H1 (cell line): ENCODE measurements around the gene TEAD1. TPM values are rescaled to one million over a fixed set of nuclear protein-coding genes. Genes with fewer than 3 reads are reported as not detected.

Experiments
- CTCF ChIA-PET: fragments of 300-600 bp; sonication (Branson Sonifier 250); formaldehyde crosslinking; loops from one replicate; lab custom pipeline; 2021; ENCODE audit not compliant: partially characterized antibody; lab: Charles Lee
- POLR2A ChIA-PET: fragments of 300-600 bp; sonication (Branson Sonifier 250); formaldehyde crosslinking; loops from one replicate; lab custom pipeline; 2021; ENCODE audit warnings: inconsistent platforms; ENCODE audit not compliant: partially characterized antibody; lab: Charles Lee
- DNase-seq, 2 experiments: peaks; one replicate each; pipeline versions ENCODE4 v3.0.0 to v3.0.0-alpha.2; 2010 to 2022; ENCODE audit warnings: low spot score in 2 of 2, low read depth in 1 of 2, mixed read lengths in 1 of 2
- FAIRE-seq: peaks from 2 replicates; lab custom pipeline; 2011; peaks lifted over from hg19 to GRCh38; lab: Jason Lieb, UNC
- H2AFZ ChIP-seq: 2 replicates; pipeline ENCODE4 v1.8.1; 2012; ENCODE audit warnings: low read length, inconsistent platforms
- H2AK5ac ChIP-seq: 2 replicates; pipeline ENCODE4 v1.6.1; 2013; ENCODE audit warnings: low read depth, low read length
- H2BK120ac ChIP-seq: replicated peaks from 2 replicates; pipeline ENCODE3; 2013; ENCODE audit warnings: low read depth, low read length, inconsistent platforms
- H2BK12ac ChIP-seq: 2 replicates; pipeline ENCODE4 v1.6.1; 2013; ENCODE audit warnings: low read depth, low read length
- H2BK15ac ChIP-seq: 2 replicates; pipeline ENCODE4 v1.6.1; 2013; ENCODE audit warnings: low read length
- H2BK20ac ChIP-seq: 2 replicates; pipeline ENCODE4 v1.6.1; 2013; ENCODE audit warnings: low read length
- H2BK5ac ChIP-seq: 2 replicates; pipeline ENCODE4 v1.6.1; 2013; ENCODE audit warnings: low read depth, low read length
- H3K14ac ChIP-seq: 2 replicates; pipeline ENCODE4 v1.6.1; 2013; ENCODE audit warnings: inconsistent platforms; ENCODE audit not compliant: insufficient read length
- H3K18ac ChIP-seq: 2 replicates; pipeline ENCODE4 v1.6.1; 2013; ENCODE audit warnings: low read length; ENCODE audit errors: extremely low read depth
- H3K23ac ChIP-seq: 2 replicates; pipeline ENCODE4 v1.6.1; 2013; ENCODE audit warnings: inconsistent platforms; ENCODE audit not compliant: insufficient read length
- H3K23me2 ChIP-seq: 2 replicates; pipeline ENCODE4 v1.6.1; 2013; ENCODE audit warnings: low read depth, low read length
- H3K27ac ChIP-seq: 2 replicates; pipeline ENCODE4 v1.6.1; 2011; ENCODE audit warnings: low read depth, low read length, inconsistent platforms
- H3K27me3 ChIP-seq, 4 experiments: replicated peaks in 1 of 4; 1 replicate in 1 of 4; 2 replicates in 3 of 4; pipeline versions ENCODE4 v1.6.1 to v1.8.1; 2011 to 2013; ENCODE audit warnings: low read length in 3 of 4, mild to moderate bottlenecking in 3 of 4, inconsistent platforms in 2 of 4, mixed read lengths in 2 of 4, moderate library complexity in 1 of 4; ENCODE audit not compliant: control insufficient read depth in 3 of 4, insufficient read depth in 3 of 4; ENCODE audit errors: extremely low read depth in 1 of 4
- H3K36me3 ChIP-seq, 4 experiments: 2 replicates each; pipeline versions ENCODE4 v1.6.1 to v1.8.1; 2011 to 2013; ENCODE audit warnings: mild to moderate bottlenecking in 4 of 4, low read length in 3 of 4, moderate library complexity in 2 of 4, control low read depth in 1 of 4, inconsistent platforms in 1 of 4; ENCODE audit not compliant: insufficient read depth in 4 of 4, control insufficient read depth in 2 of 4
- H3K4ac ChIP-seq: replicated peaks from 2 replicates; pipeline ENCODE3; 2013; ENCODE audit warnings: low read length, low read depth, mixed read lengths, inconsistent platforms; ENCODE audit not compliant: insufficient read length
- H3K4me1 ChIP-seq, 4 experiments: replicated peaks in 1 of 4; 1 replicate in 1 of 4; 2 replicates in 3 of 4; pipeline versions ENCODE4 v1.6.1 to v1.8.1; 2011 to 2013; ENCODE audit warnings: low read length in 3 of 4, inconsistent platforms in 2 of 4, mixed read lengths in 1 of 4; ENCODE audit not compliant: insufficient read depth in 4 of 4, control insufficient read depth in 3 of 4
- H3K4me2 ChIP-seq, 2 experiments: 2 replicates each; pipeline versions ENCODE4 v1.6.1 to v1.8.1; 2011 to 2013; ENCODE audit warnings: low read depth in 2 of 2, low read length in 2 of 2, control low read depth in 1 of 2, inconsistent platforms in 1 of 2, mild to moderate bottlenecking in 1 of 2; ENCODE audit not compliant: insufficient read depth in 1 of 2
- H3K4me3 ChIP-seq, 4 experiments: fragments of 200-600, 300-600 bp in 1 of 4; sonication (generic), shearing (Covaris generic), sonication (Bioruptor Twin) in 1 of 4; 2 replicates each; pipeline versions ENCODE4 v1.5.1 to v1.8.1; 2011 to 2016; ENCODE audit warnings: low read length in 4 of 4, low read depth in 3 of 4, control low read depth in 2 of 4, inconsistent platforms in 2 of 4, mild to moderate bottlenecking in 2 of 4, mixed read lengths in 1 of 4, moderate library complexity in 1 of 4; ENCODE audit not compliant: insufficient read depth in 2 of 4; ENCODE audit errors: extremely low read depth in 1 of 4
- H3K56ac ChIP-seq: replicated peaks from 2 replicates; pipeline ENCODE3; 2013; ENCODE audit warnings: low read depth, mild to moderate bottlenecking, mixed read lengths, low read length, inconsistent platforms; ENCODE audit not compliant: insufficient read length
- H3K79me1 ChIP-seq: 2 replicates; pipeline ENCODE4 v1.6.1; 2013; ENCODE audit warnings: low read depth, low read length, control low read depth
- H3K79me2 ChIP-seq, 2 experiments: 2 replicates each; pipeline versions ENCODE4 v1.6.1 to v1.8.1; 2012 to 2013; ENCODE audit warnings: low read length in 2 of 2, mild to moderate bottlenecking in 2 of 2, inconsistent platforms in 1 of 2; ENCODE audit not compliant: insufficient read depth in 2 of 2, control insufficient read depth in 1 of 2
- H3K9ac ChIP-seq, 4 experiments: replicated peaks in 1 of 4; 1 replicate in 1 of 4; 2 replicates in 3 of 4; pipeline versions ENCODE4 v1.6.1 to v1.8.1; 2011 to 2013; ENCODE audit warnings: low read depth in 3 of 4, low read length in 3 of 4, control low read depth in 2 of 4, mild to moderate bottlenecking in 2 of 4, moderate library complexity in 2 of 4, inconsistent platforms in 1 of 4; ENCODE audit errors: extremely low read depth in 1 of 4
- H3K9me3 ChIP-seq, 2 experiments: 2 replicates each; pipeline versions ENCODE4 v1.6.1 to v1.8.1; 2012 to 2013; ENCODE audit warnings: mild to moderate bottlenecking in 2 of 2, moderate library complexity in 2 of 2, control low read depth in 1 of 2, inconsistent platforms in 1 of 2, low read depth in 1 of 2, low read length in 1 of 2, mixed read lengths in 1 of 2; ENCODE audit not compliant: insufficient read depth in 2 of 2
- H4K20me1 ChIP-seq, 2 experiments: replicated peaks in 1 of 2; 2 replicates each; pipeline versions ENCODE3 to v1.8.1; 2011 to 2013; ENCODE audit warnings: inconsistent platforms in 2 of 2, low read length in 2 of 2, mild to moderate bottlenecking in 1 of 2; ENCODE audit not compliant: insufficient read depth in 2 of 2, control insufficient read depth in 1 of 2
- H4K5ac ChIP-seq: 2 replicates; pipeline ENCODE4 v1.6.1; 2013; ENCODE audit warnings: low read length, low read depth, mixed read lengths, inconsistent platforms; ENCODE audit not compliant: insufficient read length
- H4K8ac ChIP-seq: 2 replicates; pipeline ENCODE4 v1.8.0; 2013; ENCODE audit warnings: mild to moderate bottlenecking, moderate library complexity, low read length, inconsistent platforms; ENCODE audit not compliant: insufficient read depth; ENCODE audit errors: extremely low read depth
- H4K91ac ChIP-seq: replicated peaks from 2 replicates; pipeline ENCODE3; 2013; ENCODE audit warnings: low read length, mixed read lengths, inconsistent platforms; ENCODE audit not compliant: insufficient read length
- GABPA ChIP-seq: IDR thresholded peaks from 2 replicates; pipeline ENCODE4 v1.6.1; 2011; ENCODE audit warnings: mild to moderate bottlenecking, low read length, moderate library complexity, borderline replicate concordance; ENCODE audit not compliant: insufficient read depth
- JUN ChIP-seq: IDR thresholded peaks from 2 replicates; pipeline ENCODE4 v1.6.1; 2011; ENCODE audit warnings: low read depth, mild to moderate bottlenecking, improper control_type of control experiment, low read length
- MAFK ChIP-seq: IDR thresholded peaks from 2 replicates; pipeline ENCODE4 v1.6.1; 2012; ENCODE audit warnings: low read depth, mild to moderate bottlenecking, improper control_type of control experiment, low read length
- POLR2A ChIP-seq, 2 experiments: IDR thresholded peaks; 1 replicate in 1 of 2; 2 replicates in 1 of 2; pipeline ENCODE4 v1.6.1; 2011; ENCODE audit warnings: low read depth in 2 of 2, low read length in 2 of 2, mild to moderate bottlenecking in 2 of 2; ENCODE audit errors: control extremely low read depth in 1 of 2
- POU5F1 ChIP-seq: IDR thresholded peaks from 2 replicates; pipeline ENCODE4 v1.6.1; 2011; ENCODE audit warnings: low read depth, mild to moderate bottlenecking, low read length, moderate library complexity
- RFX5 ChIP-seq: IDR thresholded peaks from 2 replicates; pipeline ENCODE4 v1.6.1; 2011; ENCODE audit warnings: low read depth, low read length, improper control_type of control experiment, borderline replicate concordance
- RXRA ChIP-seq: IDR thresholded peaks from 2 replicates; pipeline ENCODE4 v1.6.1; 2011; ENCODE audit warnings: low read depth, mild to moderate bottlenecking, low read length, moderate library complexity; ENCODE audit not compliant: insufficient read depth
- SP2 ChIP-seq: IDR thresholded peaks from 2 replicates; pipeline ENCODE4 v1.6.1; 2012; ENCODE audit warnings: mild to moderate bottlenecking, low read length, inconsistent platforms
- TBP ChIP-seq: IDR thresholded peaks from 2 replicates; pipeline ENCODE4 v1.6.1; 2011; ENCODE audit warnings: low read depth, low read length, improper control_type of control experiment
- ZNF274 ChIP-seq: IDR thresholded peaks from 2 replicates; pipeline ENCODE4 v1.7.0; 2012; ENCODE audit warnings: low read length, borderline replicate concordance; ENCODE audit errors: extremely low read depth
- WGBS, 2 experiments: shearing (Covaris generic) in 1 of 2; methylation state at CpG; one replicate each; pipeline versions ENCODE4 v1.1.6 to v1.1.7; 2013 to 2015; ENCODE audit warnings: low lambda C conversion rate in 2 of 2, mixed read lengths in 2 of 2, inconsistent platforms in 1 of 2, low coverage in 1 of 2, missing lambda C conversion rate in 1 of 2; ENCODE audit not compliant: insufficient replicate concordance in 2 of 2, insufficient coverage in 1 of 2, insufficient read length in 1 of 2; ENCODE audit errors: extremely low coverage in 1 of 2, missing lambda C conversion rate in 1 of 2; 5-methylcytosine and 5-hydroxymethylcytosine counted together
- polyA plus RNA-seq, 7 experiments: library from polyadenylated mRNA; depleted of rRNA in 3 of 7; stranded (reverse) in 5 of 7; unstranded in 2 of 7; fragments of >200 nt in 5 of 7; fragments of 200-250 nt in 2 of 7; gene quantifications; 1 replicate in 5 of 7; 2 replicates in 1 of 7; 4 replicates in 1 of 7; pipeline versions ENCODE4 v1.2.1 to v1.2.3, GENCODE V29; 2011 to 2013; ENCODE audit warnings: missing spikeins in 2 of 7, mixed read lengths in 2 of 7
- total RNA-seq: library from RNA; stranded (reverse); fragmentation: NEBNext Ultra II Directional; extraction: Animal tissue kit (Norgen Biotek cat#: 25700); gene quantifications from 2 replicates; pipeline ENCODE4 v1.2.1, GENCODE V29; 2021
- TF ChIP-seq, protein P1 (sequence below), 3 experiments: IDR thresholded peaks; 1 replicate in 2 of 3; 2 replicates in 1 of 3; pipeline versions ENCODE4 v1.5.1 to v1.6.1; 2011; ENCODE audit warnings: low read length in 3 of 3, mild to moderate bottlenecking in 3 of 3, inconsistent platforms in 2 of 3, low read depth in 1 of 3, moderate library complexity in 1 of 3; ENCODE audit not compliant: insufficient read depth in 1 of 3; ENCODE audit errors: control extremely low read depth in 1 of 3

Gene TEAD1
- total and polyA plus RNA-seq, 2 of the 8 experiments (the other 6 are each of a cell fraction or from before 2014, with no cell fraction given): 15.6 to 67.4 TPM

DNA sequence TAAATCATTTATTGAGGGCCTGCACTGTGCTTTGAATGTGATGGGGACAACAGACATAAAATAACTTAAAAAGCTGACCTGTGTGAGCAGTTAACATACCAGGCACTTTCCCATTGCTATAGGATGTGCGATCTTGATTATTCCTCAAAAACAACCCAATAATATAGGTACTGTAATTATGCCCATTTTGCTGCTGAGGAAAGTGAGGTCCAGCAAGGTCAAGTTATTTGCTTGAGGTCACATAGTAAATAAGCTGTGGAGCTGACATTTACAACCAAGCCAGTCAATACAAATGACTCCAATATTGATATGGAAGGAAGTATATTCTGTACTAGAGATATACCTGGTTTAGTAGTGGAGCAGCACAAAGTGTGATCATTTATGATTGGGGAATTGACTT, 96.2 kb downstream of the TEAD1 start:
- H3K79me2 ChIP-seq: peaks cover 0 to 88% of the 10 kb centered on the region in 2 experiments; a peak in 2 of 4 replicates
- POLR2A ChIA-PET: interaction anchor here (1.1 to 1.6 kb wide), 2 partner anchors 73 to 94 kb away, joined by 3 to 4 read pairs; no protein-coding TSS in a partner anchor
- TF ChIP-seq ZNF274 (no peak), RFX5 (no peak), TBP (no peak), POLR2A (IDR thresholded peaks at IDR 0.05; ENCODE audit: control extremely low read depth in 1 of 2, low read depth in 2 of 2, low read length in 2 of 2) (no peak), POU5F1 (no peak), MAFK (no peak), GABPA (no peak), SP2 (no peak), JUN (no peak), RXRA (no peak)
- TF ChIP-seq, protein P1, sequence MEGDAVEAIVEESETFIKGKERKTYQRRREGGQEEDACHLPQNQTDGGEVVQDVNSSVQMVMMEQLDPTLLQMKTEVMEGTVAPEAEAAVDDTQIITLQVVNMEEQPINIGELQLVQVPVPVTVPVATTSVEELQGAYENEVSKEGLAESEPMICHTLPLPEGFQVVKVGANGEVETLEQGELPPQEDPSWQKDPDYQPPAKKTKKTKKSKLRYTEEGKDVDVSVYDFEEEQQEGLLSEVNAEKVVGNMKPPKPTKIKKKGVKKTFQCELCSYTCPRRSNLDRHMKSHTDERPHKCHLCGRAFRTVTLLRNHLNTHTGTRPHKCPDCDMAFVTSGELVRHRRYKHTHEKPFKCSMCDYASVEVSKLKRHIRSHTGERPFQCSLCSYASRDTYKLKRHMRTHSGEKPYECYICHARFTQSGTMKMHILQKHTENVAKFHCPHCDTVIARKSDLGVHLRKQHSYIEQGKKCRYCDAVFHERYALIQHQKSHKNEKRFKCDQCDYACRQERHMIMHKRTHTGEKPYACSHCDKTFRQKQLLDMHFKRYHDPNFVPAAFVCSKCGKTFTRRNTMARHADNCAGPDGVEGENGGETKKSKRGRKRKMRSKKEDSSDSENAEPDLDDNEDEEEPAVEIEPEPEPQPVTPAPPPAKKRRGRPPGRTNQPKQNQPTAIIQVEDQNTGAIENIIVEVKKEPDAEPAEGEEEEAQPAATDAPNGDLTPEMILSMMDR (IDR thresholded peaks at IDR 0.05; ENCODE audit: control extremely low read depth in 1 of 3, insufficient read depth in 1 of 3, low read depth in 1 of 3, low read length in 3 of 3): no peak

More for the DNA sequence above, 96.2 kb downstream of the TEAD1 start:
- Histone ChIP-seq H3K4me3 (no peak overlapping the region), H3K4ac (no peak overlapping the region), H4K5ac (no peak overlapping the region), H2AK5ac (no peak overlapping the region), H4K91ac (no peak overlapping the region), H4K8ac (no peak overlapping the region), H3K27me3 (no peaks in the 10 kb centered on the region), H4K20me1 (peaks cover 3 to 5% of the 10 kb centered on the region in 2 experiments), H3K9me3 (no peaks in the 10 kb centered on the region), H3K9ac (no peak overlapping the region), H3K4me1 (peaks cover 0 to 14% (median 5%) of the 10 kb centered on the region in 4 experiments; a peak in 6 of 7 replicates), H3K36me3 (peaks cover 0 to 2% (median 0%) of the 10 kb centered on the region in 4 experiments; a peak in 2 of 8 replicates), H3K56ac (no peak overlapping the region), H2BK15ac (no peak overlapping the region), H3K14ac (no peak overlapping the region), H3K27ac (no peak overlapping the region), H3K23ac (no peak overlapping the region), H3K23me2 (no peaks in the 10 kb centered on the region), H3K4me2 (no peak overlapping the region), H2BK12ac (no peak overlapping the region), H3K18ac (no peak overlapping the region), H2BK120ac (no peak overlapping the region), H3K79me1 (peaks cover 10% of the 10 kb centered on the region), H2AFZ (no peak overlapping the region), H2BK20ac (no peak overlapping the region), H2BK5ac (no peak overlapping the region)
- no peak for DNase-seq
- CTCF ChIA-PET: interaction anchor here (0.9 to 1.2 kb wide), 2 partner anchors 9 to 103 kb away, joined by 3 to 4 read pairs; no protein-coding TSS in a partner anchor
- no peak for FAIRE-seq
- 95% methylated on average over 1 of the region's 1 CpG; no CpG with 5 or more reads in 1 of the 2 experiments for WGBS, 2 experiments
